ENCODE data around the gene KCTD3. TPM values are rescaled to one million over a fixed set of nuclear protein-coding genes. Genes with fewer than 3 reads are reported as not detected.

KCTD3 gene
- total RNA-seq, 4 donors from 2014 or later = 68.5 to 125 (median 100) TPM

- no peak for DNase-seq
- TF ChIP-seq POLR2A (IDR thresholded peaks at IDR 0.05) (no peak), CTCF (IDR thresholded peaks at IDR 0.05) (no peak)
- H3K27ac ChIP-seq = peak overlapping the region in 2 of 4 donors; percentile 14 to 34
Measured at GRCh38 chr1:215556996-215557395, 10.1 kb upstream of the KCTD3 start.

GRCh38 chr1:215557504-215557903, 9.6 kb upstream of the KCTD3 start:
- Histone ChIP-seq H3K36me3 (no peaks in the 10 kb centered on the region), H3K27ac (peak overlapping the region in 2 of 4 donors; percentile 14 to 34), H3K27me3 (no peaks in the 10 kb centered on the region), H3K9me3 (no peaks in the 10 kb centered on the region), H3K4me3 (no peak overlapping the region), H3K4me1 (peaks cover 0 to 12% (median 3%) of the 10 kb centered on the region in 4 donors)
- TF ChIP-seq POLR2A (IDR thresholded peaks at IDR 0.05) (no peak), CTCF (IDR thresholded peaks at IDR 0.05) (no peak)
- DNase-seq = no peak

More at GRCh38 chr1:215556996-215557395, 10.1 kb upstream of the KCTD3 start:
- Histone ChIP-seq H3K4me1 (peaks cover 0 to 12% (median 3%) of the 10 kb centered on the region in 4 donors), H3K36me3 (no peaks in the 10 kb centered on the region), H3K4me3 (no peak overlapping the region), H3K27me3 (no peaks in the 10 kb centered on the region), H3K9me3 (no peaks in the 10 kb centered on the region)

DNA sequence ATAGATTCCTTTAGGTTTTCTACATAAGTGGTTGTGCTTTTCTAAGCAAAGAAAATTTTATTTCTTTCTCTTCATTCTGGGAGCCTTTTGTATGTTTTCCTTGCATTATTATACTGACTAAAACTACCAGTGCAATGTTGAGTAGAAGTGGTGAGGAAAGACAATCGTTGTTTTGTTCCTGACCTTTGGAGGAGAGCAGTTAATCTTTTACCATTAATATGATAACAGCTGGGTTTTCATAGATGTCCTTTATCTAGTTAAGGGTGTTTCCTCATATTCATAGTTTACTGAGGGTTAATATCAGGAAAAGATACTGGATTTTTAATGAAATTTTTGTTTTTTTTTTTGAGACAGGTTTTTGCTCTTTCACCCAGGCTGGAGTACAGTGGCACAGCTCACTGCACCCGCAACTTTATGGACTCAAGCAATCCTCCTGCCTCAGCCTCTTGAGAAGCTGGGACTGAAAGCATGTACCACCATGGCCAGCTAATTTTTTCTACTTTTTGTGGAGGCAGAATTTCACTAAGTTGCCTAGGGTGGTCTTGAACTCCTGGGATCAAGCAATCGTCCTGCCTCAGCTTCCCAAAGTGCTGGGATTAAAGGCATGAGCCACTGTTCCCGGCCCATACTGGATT, 9.0 kb upstream of the KCTD3 start:
- no peaks in the 10 kb centered on the region for H3K27me3 ChIP-seq
- H3K36me3 ChIP-seq = no peaks in the 10 kb centered on the region
- no peak overlapping the region for H3K4me3 ChIP-seq
- H3K9me3 ChIP-seq = no peaks in the 10 kb centered on the region
- peaks cover 0 to 12% (median 3%) of the 10 kb centered on the region in 4 donors for H3K4me1 ChIP-seq
- TF ChIP-seq POLR2A (IDR thresholded peaks at IDR 0.05) (no peak), CTCF (IDR thresholded peaks at IDR 0.05) (no peak)
- H3K27ac ChIP-seq = peak overlapping the region in 2 of 4 donors; percentile 34
- no peak for DNase-seq

DNA sequence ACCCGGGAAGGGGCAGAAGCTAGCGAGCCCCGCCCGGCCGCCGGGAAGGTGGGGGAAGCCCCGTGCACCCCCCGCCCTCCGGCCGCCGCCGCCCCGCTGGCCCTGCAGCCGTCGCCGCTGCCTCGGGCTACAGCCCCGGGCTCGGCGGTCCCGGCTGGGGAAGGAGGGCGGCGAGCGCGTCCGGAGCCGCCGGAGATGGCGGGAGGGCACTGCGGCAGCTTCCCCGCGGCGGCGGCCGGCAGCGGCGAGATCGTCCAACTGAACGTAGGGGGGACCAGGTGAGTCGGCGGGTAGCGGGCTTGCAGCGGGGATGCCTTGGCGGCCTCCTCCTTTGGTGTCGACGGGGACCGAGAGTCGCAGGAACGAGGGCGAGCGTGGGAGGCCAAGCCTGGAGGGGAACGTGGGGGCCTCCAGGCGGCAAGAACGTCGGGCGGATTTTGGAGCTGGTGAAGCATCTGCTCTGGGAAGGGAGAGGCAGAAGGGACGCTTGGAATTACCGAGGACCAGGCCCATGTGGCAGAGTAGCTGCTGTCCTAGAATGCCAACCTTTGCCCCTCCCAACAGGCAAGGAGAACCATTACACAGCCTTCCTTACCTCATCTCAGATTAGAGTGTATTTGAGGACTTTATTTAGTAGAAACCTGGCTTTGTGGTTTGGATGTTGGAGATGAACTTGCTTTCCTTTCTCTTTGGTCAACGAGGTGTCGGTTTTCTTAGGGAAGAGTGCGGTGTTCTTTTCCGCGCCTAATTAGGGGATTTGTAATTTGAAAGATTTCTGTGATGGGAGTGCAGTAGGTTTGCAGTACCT, 591 bp downstream of the KCTD3 start:
- peak overlapping the region; percentile 72 to 96 (median 87) for H3K27ac ChIP-seq
- DNase-seq = peak in 2 of 3 donors; percentile 72 to 76
- no peaks in the 10 kb centered on the region for H3K36me3 ChIP-seq
- peak in 1 of 2 donors; percentile 39 for TF ChIP-seq POLR2A (IDR thresholded peaks at IDR 0.05)
- no peak for TF ChIP-seq CTCF (IDR thresholded peaks at IDR 0.05)
- H3K9me3 ChIP-seq = no peaks in the 10 kb centered on the region
- no peaks in the 10 kb centered on the region for H3K27me3 ChIP-seq
- peaks cover 0 to 22% (median 2%) of the 10 kb centered on the region in 4 donors for H3K4me1 ChIP-seq
- H3K4me3 ChIP-seq = peak overlapping the region; percentile 65 to 86 (median 68)

GRCh38 chr1:215568299-215568692, 1.2 kb downstream of the KCTD3 start:
- Histone ChIP-seq H3K27ac (peak overlapping the region; percentile 72 to 96 (median 87)), H3K4me3 (peak overlapping the region; percentile 65 to 86 (median 68)), H3K9me3 (no peaks in the 10 kb centered on the region), H3K36me3 (no peaks in the 10 kb centered on the region), H3K4me1 (peaks cover 0 to 28% (median 2%) of the 10 kb centered on the region in 4 donors), H3K27me3 (no peaks in the 10 kb centered on the region)
- DNase-seq = peak in 1 of 3 donors; percentile 53
- TF ChIP-seq POLR2A (IDR thresholded peaks at IDR 0.05) = no peak
